NCI-H1105 (cell line): Measurements from ENCODE around the gene CDH8.

Experiments
- DNase-seq: peaks from one replicate; lab custom pipeline; 2025; lab: John Stamatoyannopoulos, UW

The CDH8 gene

GRCh38 chr16:62036101-62036801 lies at the start of gene CDH8:
Gene CDH8, minus strand, starts transcription at chr16:62036438. Its CDS starts 15,035 bp downstream, at chr16:62021403.
- peak; percentile 27 for DNase-seq

GRCh38 chr16:62079236-62079635 lies 43.0 kb upstream of the CDH8 start:
- no peak for DNase-seq

- no peak for DNase-seq
Measured at GRCh38 chr16:62077998-62078397, 41.8 kb upstream of the CDH8 start.

GRCh38 chr16:62076886-62077285 lies 40.6 kb upstream of the CDH8 start:
- DNase-seq: no peak

- DNase-seq: no peak
Measured at GRCh38 chr16:62068747-62069146, 32.5 kb upstream of the CDH8 start.

- DNase-seq: no peak
Measured at GRCh38 chr16:62067981-62068380, 31.7 kb upstream of the CDH8 start.

GRCh38 chr16:62067182-62067581 lies 30.9 kb upstream of the CDH8 start:
- DNase-seq: no peak

GRCh38 chr16:62066747-62067146 lies 30.5 kb upstream of the CDH8 start:
- DNase-seq: no peak

GRCh38 chr16:62064173-62064572 lies 27.9 kb upstream of the CDH8 start:
- DNase-seq: no peak

GRCh38 chr16:62060089-62060488 lies 23.9 kb upstream of the CDH8 start:
- DNase-seq: no peak

- DNase-seq: no peak
Measured at GRCh38 chr16:62059527-62059926, 23.3 kb upstream of the CDH8 start.

GRCh38 chr16:62058412-62058811 lies 22.2 kb upstream of the CDH8 start:
- no peak for DNase-seq

- DNase-seq: no peak
Measured at GRCh38 chr16:62051942-62052341, 15.7 kb upstream of the CDH8 start.

- DNase-seq: no peak
Measured at GRCh38 chr16:62050793-62051192, 14.6 kb upstream of the CDH8 start.

- no peak for DNase-seq
Measured at GRCh38 chr16:62046801-62047200, 10.6 kb upstream of the CDH8 start.

GRCh38 chr16:62041401-62041800 lies 5.2 kb upstream of the CDH8 start:
- no peak for DNase-seq

GRCh38 chr16:62038646-62039045 lies 2.4 kb upstream of the CDH8 start:
- no peak for DNase-seq

- DNase-seq: no peak
Measured at GRCh38 chr16:62038225-62038624, 2.0 kb upstream of the CDH8 start.

GRCh38 chr16:62036802-62037135 lies 531 bp upstream of the CDH8 start:
- DNase-seq: no peak

GRCh38 chr16:62035115-62036092 lies 834 bp downstream of the CDH8 start:
- DNase-seq: peak; percentile 1

GRCh38 chr16:62034231-62035114 lies 1.8 kb downstream of the CDH8 start:
- DNase-seq: peak; percentile 26

GRCh38 chr16:62033065-62033464 lies 3.2 kb downstream of the CDH8 start:
- DNase-seq: no peak
